Parathyroid adenoma (tissue), 2 donors: ENCODE measurements around the gene ACOT11.

Source experiments
- H2AFZ ChIP-seq: fragments of 300-600 bp; sonication (generic); one replicate; pipeline ENCODE4 v1.7.0; 2017; ENCODE audit warnings: antibody characterized with exemption, mild to moderate bottlenecking
- H3K27ac ChIP-seq: fragments of 300-600 bp; sonication (generic); one replicate; pipeline ENCODE4 v1.7.0; 2017
- H3K27me3 ChIP-seq: fragments of 300-600 bp; sonication (generic); one replicate; pipeline ENCODE4 v1.7.0; 2017; ENCODE audit warnings: low read length; ENCODE audit not compliant: control insufficient read depth, insufficient read depth
- H3K36me3 ChIP-seq: fragments of 300-600 bp; sonication (generic); one replicate; pipeline ENCODE4 v1.7.0; 2017; ENCODE audit warnings: low read length; ENCODE audit not compliant: control insufficient read depth, insufficient read depth
- H3K4me1 ChIP-seq: fragments of 300-600 bp; sonication (generic); one replicate; pipeline ENCODE4 v1.7.0; 2017; ENCODE audit warnings: control low read depth
- H3K4me2 ChIP-seq: fragments of 300-600 bp; sonication (generic); one replicate; pipeline ENCODE4 v1.7.0; 2017; ENCODE audit warnings: low read length
- H3K4me3 ChIP-seq: fragments of 300-600 bp; sonication (generic); one replicate; pipeline ENCODE4 v1.7.0; 2017; ENCODE audit warnings: low read depth, low read length
- H3K79me2 ChIP-seq: fragments of 300-600 bp; sonication (generic); one replicate; pipeline ENCODE4 v1.7.0; 2017; ENCODE audit warnings: control low read depth
- H3K9ac ChIP-seq: fragments of 300-600 bp; sonication (generic); one replicate; pipeline ENCODE4 v1.7.0; 2017; ENCODE audit warnings: mild to moderate bottlenecking
- H3K9me3 ChIP-seq: fragments of 300-600 bp; sonication (generic); one replicate; pipeline ENCODE4 v1.7.0; 2017; ENCODE audit warnings: low read length; ENCODE audit not compliant: control insufficient read depth
- CTCF ChIP-seq: fragments of 300-600 bp; sonication (generic); IDR thresholded peaks from one replicate; pipeline ENCODE4 v1.7.0; 2017; ENCODE audit warnings: antibody characterized with exemption, mild to moderate bottlenecking
- donor health status: primary hyperparathyroidism.

The ACOT11 gene

GRCh38 chr1:54579337-54579781 lies 31.3 kb downstream of the ACOT11 start:
- Histone ChIP-seq H3K4me3 (no peak overlapping the region), H2AFZ (no peak overlapping the region), H3K36me3 (no peaks in the 10 kb centered on the region), H3K79me2 (no peaks in the 10 kb centered on the region), H3K27me3 (no peaks in the 10 kb centered on the region), H3K4me2 (no peak overlapping the region), H3K4me1 (peaks cover 16% of the 10 kb centered on the region), H3K9me3 (no peaks in the 10 kb centered on the region), H3K9ac (no peak overlapping the region), H3K27ac (no peak overlapping the region)
- no peak for TF ChIP-seq CTCF

GRCh38 chr1:54580856-54581550 lies 33.0 kb downstream of the ACOT11 start:
- H3K4me1 ChIP-seq = peaks cover 13% of the 10 kb centered on the region
- H3K79me2 ChIP-seq = no peaks in the 10 kb centered on the region
- TF ChIP-seq CTCF = no peak
- H3K9me3 ChIP-seq = no peaks in the 10 kb centered on the region
- peak overlapping the region; percentile 88 for H3K27ac ChIP-seq
- H3K4me2 ChIP-seq = peak overlapping the region; percentile 11
- no peak overlapping the region for H3K4me3 ChIP-seq
- H3K36me3 ChIP-seq = no peaks in the 10 kb centered on the region
- H2AFZ ChIP-seq = peak overlapping the region; percentile 64
- no peak overlapping the region for H3K9ac ChIP-seq
- no peaks in the 10 kb centered on the region for H3K27me3 ChIP-seq

GRCh38 chr1:54581621-54582035 lies 33.6 kb downstream of the ACOT11 start:
- H3K79me2 ChIP-seq = no peaks in the 10 kb centered on the region
- no peaks in the 10 kb centered on the region for H3K27me3 ChIP-seq
- H3K4me2 ChIP-seq = peak overlapping the region; percentile 23
- peak overlapping the region; percentile 64 for H2AFZ ChIP-seq
- H3K4me3 ChIP-seq = no peak overlapping the region
- peaks cover 13% of the 10 kb centered on the region for H3K4me1 ChIP-seq
- no peak overlapping the region for H3K9ac ChIP-seq
- H3K9me3 ChIP-seq = no peaks in the 10 kb centered on the region
- H3K36me3 ChIP-seq = no peaks in the 10 kb centered on the region
- TF ChIP-seq CTCF = no peak
- H3K27ac ChIP-seq = peak overlapping the region; percentile 88

- Histone ChIP-seq H3K27ac (no peak overlapping the region), H3K27me3 (no peaks in the 10 kb centered on the region), H3K36me3 (no peaks in the 10 kb centered on the region), H2AFZ (no peak overlapping the region), H3K4me3 (no peak overlapping the region), H3K4me2 (no peak overlapping the region), H3K9me3 (no peaks in the 10 kb centered on the region), H3K4me1 (peaks cover 10% of the 10 kb centered on the region), H3K9ac (no peak overlapping the region), H3K79me2 (no peaks in the 10 kb centered on the region)
- TF ChIP-seq CTCF = no peak
Measured at GRCh38 chr1:54582566-54583306, 34.7 kb downstream of the ACOT11 start.
